ENCODE measurements around the gene NFATC4. TPM values are rescaled to one million over a fixed set of nuclear protein-coding genes. Genes with fewer than 3 reads are reported as not detected.

NFATC4 gene
- total RNA-seq, 1 experiment from 2014 or later: 60.7 TPM

GRCh38 chr14:24332268-24332993, 35.6 kb upstream of the NFATC4 start:
- no peak overlapping the region for H3K27ac Mint-ChIP-seq
- no peaks in the 10 kb centered on the region for H3K9me3 Mint-ChIP-seq
- DNase-seq (ENCODE audit: low spot score) (peak; percentile 82), ATAC-seq (peak; percentile 72)
- peaks cover 24% of the 10 kb centered on the region for H3K4me1 Mint-ChIP-seq
- H3K36me3 Mint-ChIP-seq: no peaks in the 10 kb centered on the region
- H3K4me3 Mint-ChIP-seq: peak overlapping the region; percentile 78
- CTCF ChIA-PET: interaction anchor here (0.7 to 17.1 kb wide), 31 partner anchors 10 to 274 kb away, joined by 3 to 518 read pairs (median 7); partner anchors contain the start of genes CBLN3, CHMP4A, CIDEB and DHRS1
- POLR2A ChIA-PET: interaction anchor here (0.5 to 2.5 kb wide), 5 partner anchors 90 to 109 kb away, joined by 3 to 9 read pairs (median 4); partner anchors contain the start of genes CBLN3, KHNYN and TINF2
- H3K27me3 Mint-ChIP-seq (ENCODE audit: low read depth): peaks cover 92% of the 10 kb centered on the region
- TF ChIP-seq E2F1 (CRISPR knock-in tag; IDR thresholded peaks at IDR 0.05) (peak; percentile 95), ZSCAN18 (CRISPR knock-in tag; IDR thresholded peaks at IDR 0.05) (no peak), AFF4 (CRISPR knock-in tag; IDR thresholded peaks at IDR 0.05; ENCODE audit: borderline replicate concordance) (no peak; the same call in 1 of the 2 replicates), MAX (CRISPR knock-in tag; IDR thresholded peaks at IDR 0.05) (peak; percentile 99), PREB (CRISPR knock-in tag; IDR thresholded peaks at IDR 0.05; ENCODE audit: borderline replicate concordance) (peak; percentile 97), IRF2 (CRISPR knock-in tag; IDR thresholded peaks at IDR 0.05; ENCODE audit: borderline replicate concordance, low read depth) (peak; percentile 60; the same call in 1 of the 2 replicates), USF1 (CRISPR knock-in tag; IDR thresholded peaks at IDR 0.05) (peak; percentile 86), SMAD3 (CRISPR knock-in tag; IDR thresholded peaks at IDR 0.05; ENCODE audit: borderline replicate concordance) (peak; percentile 87), MXD4 (CRISPR knock-in tag; IDR thresholded peaks at IDR 0.05; ENCODE audit: borderline replicate concordance) (no peak), ZNF423 (CRISPR knock-in tag; IDR thresholded peaks at IDR 0.05) (no peak), STAT6 (CRISPR knock-in tag; conservative IDR thresholded peaks at IDR 0.05; ENCODE audit: low read depth) (no peak), TEAD1 (CRISPR knock-in tag; IDR thresholded peaks at IDR 0.05) (peak; percentile 99), ZMAT4 (CRISPR knock-in tag; IDR thresholded peaks at IDR 0.05) (no peak), E2F4 (CRISPR knock-in tag; IDR thresholded peaks at IDR 0.05; ENCODE audit: borderline replicate concordance, low read depth) (peak; percentile 89), NFATC4 (CRISPR knock-in tag; IDR thresholded peaks at IDR 0.05) (no peak), HMGXB4 (CRISPR knock-in tag; IDR thresholded peaks at IDR 0.05) (peak; percentile 82; the same call in 1 of the 2 replicates), FOXK1 (CRISPR knock-in tag; IDR thresholded peaks at IDR 0.05) (peak; percentile 90)
